Neural cell (in vitro differentiated cells): ENCODE data around the gene KHDRBS2. TPM values are rescaled to one million over a fixed set of nuclear protein-coding genes. Genes with fewer than 3 reads are reported as not detected.
"Not testable (repeated sequence)": the region's sequence is repeated elsewhere in the genome, so short reads cannot be mapped to it uniquely, and the experiment has no call there.

ENCODE experiments used
- H2AFZ ChIP-seq: fragments of 200-600, 300-800 bp; sonication (generic), shearing (Covaris generic); 2 replicates; pipeline ENCODE4 v1.6.0; 2014; ENCODE audit warnings: low read depth, mild to moderate bottlenecking, antibody characterized with exemption, low read length, moderate library complexity
- H3F3A ChIP-seq: fragments of 200-600 bp; shearing (Covaris generic); 2 replicates; pipeline ENCODE4 v1.6.1; 2016; ENCODE audit warnings: mild to moderate bottlenecking, moderate library complexity, mixed read lengths, antibody characterized with exemption, low read length; ENCODE audit not compliant: insufficient read depth, poor library complexity, severe bottlenecking
- H3K27ac ChIP-seq: fragments of 200-600, 300-800 bp; sonication (generic), shearing (Covaris generic); 2 replicates; pipeline ENCODE4 v1.5.1; 2014; ENCODE audit warnings: mild to moderate bottlenecking, low read length, moderate library complexity
- H3K27me3 ChIP-seq: fragments of 300-800, 200-600 bp; sonication (generic), shearing (Covaris generic); 2 replicates; pipeline ENCODE4 v1.6.0; 2014; ENCODE audit warnings: mild to moderate bottlenecking, low read depth, low read length, moderate library complexity; ENCODE audit not compliant: insufficient read depth
- H3K36me3 ChIP-seq: fragments of 300-800, 200-600 bp; sonication (generic), shearing (Covaris generic); 2 replicates; pipeline ENCODE4 v1.5.1; 2014; ENCODE audit warnings: mild to moderate bottlenecking, antibody characterized with exemption, low read length, moderate library complexity; ENCODE audit not compliant: insufficient read depth
- H3K4me2 ChIP-seq: fragments of 300-800, 200-600 bp; sonication (generic), shearing (Covaris generic); 2 replicates; pipeline ENCODE4 v1.6.0; 2014; ENCODE audit warnings: mild to moderate bottlenecking, low read length
- H3K4me3 ChIP-seq: fragments of 300-800, 200-600 bp; sonication (generic), shearing (Covaris generic); 2 replicates; pipeline ENCODE4 v1.5.1; 2014; ENCODE audit warnings: mild to moderate bottlenecking, low read length, moderate library complexity
- H3K79me2 ChIP-seq: fragments of 200-600 bp; shearing (Covaris generic); replicated peaks from 2 replicates; pipeline ENCODE4 v1.6.0; 2014; ENCODE audit warnings: mild to moderate bottlenecking, low read length, moderate library complexity; ENCODE audit not compliant: insufficient read depth
- H3K9ac ChIP-seq: fragments of 300-800, 200-600 bp; sonication (generic), shearing (Covaris generic); 2 replicates; pipeline ENCODE4 v1.6.1; 2016; ENCODE audit warnings: mild to moderate bottlenecking, low read length, mixed read lengths
- H3K9me2 ChIP-seq: fragments of 200-600 bp; shearing (Covaris generic); 2 replicates; pipeline ENCODE4 v1.6.1; 2016; ENCODE audit warnings: mild to moderate bottlenecking, low read length, mixed read lengths; ENCODE audit not compliant: insufficient read depth
- H3K9me3 ChIP-seq: fragments of 200-600, 300-800 bp; sonication (generic), shearing (Covaris generic); 2 replicates; pipeline ENCODE4 v1.6.1; 2016; ENCODE audit warnings: mild to moderate bottlenecking, mixed run types, low read length, moderate library complexity, mixed read lengths
- H4K20me1 ChIP-seq: fragments of 200-600 bp; shearing (Covaris generic); 2 replicates; pipeline ENCODE4 v1.6.1; 2016; ENCODE audit warnings: mild to moderate bottlenecking, mixed run types; ENCODE audit not compliant: insufficient read depth
- EP300 ChIP-seq: fragments of 450-650 bp; conservative IDR thresholded peaks from 2 replicates; pipeline ENCODE4 v1.6.1; 2014; ENCODE audit warnings: antibody characterized with exemption, mild to moderate bottlenecking, moderate library complexity; ENCODE audit not compliant: poor library complexity, severe bottlenecking
- EZH2 ChIP-seq: fragments of 200-600, 300-800 bp; shearing (Covaris generic), sonication (generic); IDR thresholded peaks from 2 replicates; pipeline ENCODE4 v1.6.1; 2014; ENCODE audit warnings: antibody characterized with exemption, low read length, borderline replicate concordance, mild to moderate bottlenecking; ENCODE audit not compliant: insufficient read depth, poor library complexity, severe bottlenecking
- MXI1 ChIP-seq: fragments of 450-650 bp; conservative IDR thresholded peaks from 2 replicates; pipeline ENCODE4 v1.6.1; 2014; ENCODE audit warnings: antibody characterized with exemption, mild to moderate bottlenecking; ENCODE audit not compliant: poor library complexity, severe bottlenecking
- POLR2AphosphoS5 ChIP-seq: IDR thresholded peaks from 2 replicates; pipeline ENCODE4 v1.6.1; 2012
- RAD21 ChIP-seq: fragments of 450-650 bp; conservative IDR thresholded peaks from 2 replicates; pipeline ENCODE4 v1.6.1; 2014; ENCODE audit warnings: antibody characterized with exemption, mild to moderate bottlenecking, moderate library complexity
- SMC3 ChIP-seq: fragments of 450-650 bp; conservative IDR thresholded peaks from 2 replicates; pipeline ENCODE4 v1.6.1; 2014; ENCODE audit warnings: antibody characterized with exemption, mild to moderate bottlenecking, moderate library complexity; ENCODE audit not compliant: poor library complexity
- TAF1 ChIP-seq: IDR thresholded peaks from 2 replicates; pipeline ENCODE4 v1.6.1; 2012; ENCODE audit warnings: low read depth
- polyA plus RNA-seq: library from polyadenylated mRNA; depleted of rRNA; stranded (reverse); fragments of >200 nt; gene quantifications from 2 replicates; pipeline ENCODE4 v1.2.3, GENCODE V29; 2014
- TF ChIP-seq, protein P1 (sequence below): fragments of 450-650 bp; IDR thresholded peaks from 2 replicates; pipeline ENCODE4 v1.5.1; 2014; ENCODE audit warnings: antibody characterized with exemption, mild to moderate bottlenecking, moderate library complexity; ENCODE audit not compliant: poor library complexity, severe bottlenecking
- TF ChIP-seq, protein P2 (sequence below): IDR thresholded peaks from 2 replicates; pipeline ENCODE4 v1.6.1; 2012; ENCODE audit warnings: borderline replicate concordance

The KHDRBS2 gene
- polyA plus RNA-seq, 1 donor from 2014 or later, result 28.5 TPM

GRCh38 chr6:61787998-61788397 lies 498.0 kb downstream of the KHDRBS2 start:
- Histone ChIP-seq H4K20me1 (no peaks in the 10 kb centered on the region), H2AFZ (no peak overlapping the region), H3K4me3 (no peak overlapping the region)

DNA sequence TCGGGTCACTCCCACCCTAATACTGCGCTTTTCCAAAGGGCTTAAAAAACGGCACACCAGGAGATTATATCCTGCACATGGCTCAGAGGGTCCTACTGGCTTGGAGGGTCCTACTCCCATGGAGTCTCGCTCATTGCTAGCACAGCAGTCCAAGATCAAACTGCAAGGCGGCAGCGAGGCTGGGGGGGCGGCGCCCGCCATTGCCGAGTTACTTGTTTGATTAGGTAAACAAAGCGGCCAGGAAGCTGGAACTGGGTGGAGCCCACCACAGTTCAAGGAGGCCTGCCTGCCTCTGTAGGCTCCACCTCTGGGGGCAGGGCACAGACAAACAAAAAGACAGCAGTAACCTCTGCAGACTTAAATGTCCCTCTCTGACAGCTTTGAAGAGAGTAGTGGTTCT lies 516.6 kb downstream of the KHDRBS2 start:
- not testable (repeated sequence) for H3K4me2 ChIP-seq, H3K27ac ChIP-seq, H3K9me3 ChIP-seq

More at GRCh38 chr6:61787998-61788397, 498.0 kb downstream of the KHDRBS2 start:
- no peaks in the 10 kb centered on the region for H3K36me3 ChIP-seq
- no peaks in the 10 kb centered on the region for H3K79me2 ChIP-seq
- no peaks in the 10 kb centered on the region for H3K27me3 ChIP-seq
- H3F3A ChIP-seq, result no peaks in the 10 kb centered on the region
- no peak overlapping the region for H3K9ac ChIP-seq
- no peak for TF ChIP-seq SMC3
- no peak for TF ChIP-seq POLR2AphosphoS5
- no peak for TF ChIP-seq MXI1
- TF ChIP-seq EP300, result no peak
- no peak for TF ChIP-seq RAD21
- TF ChIP-seq EZH2, result no peak
- TF ChIP-seq, protein P1, sequence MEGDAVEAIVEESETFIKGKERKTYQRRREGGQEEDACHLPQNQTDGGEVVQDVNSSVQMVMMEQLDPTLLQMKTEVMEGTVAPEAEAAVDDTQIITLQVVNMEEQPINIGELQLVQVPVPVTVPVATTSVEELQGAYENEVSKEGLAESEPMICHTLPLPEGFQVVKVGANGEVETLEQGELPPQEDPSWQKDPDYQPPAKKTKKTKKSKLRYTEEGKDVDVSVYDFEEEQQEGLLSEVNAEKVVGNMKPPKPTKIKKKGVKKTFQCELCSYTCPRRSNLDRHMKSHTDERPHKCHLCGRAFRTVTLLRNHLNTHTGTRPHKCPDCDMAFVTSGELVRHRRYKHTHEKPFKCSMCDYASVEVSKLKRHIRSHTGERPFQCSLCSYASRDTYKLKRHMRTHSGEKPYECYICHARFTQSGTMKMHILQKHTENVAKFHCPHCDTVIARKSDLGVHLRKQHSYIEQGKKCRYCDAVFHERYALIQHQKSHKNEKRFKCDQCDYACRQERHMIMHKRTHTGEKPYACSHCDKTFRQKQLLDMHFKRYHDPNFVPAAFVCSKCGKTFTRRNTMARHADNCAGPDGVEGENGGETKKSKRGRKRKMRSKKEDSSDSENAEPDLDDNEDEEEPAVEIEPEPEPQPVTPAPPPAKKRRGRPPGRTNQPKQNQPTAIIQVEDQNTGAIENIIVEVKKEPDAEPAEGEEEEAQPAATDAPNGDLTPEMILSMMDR, result no peak
- TF ChIP-seq TAF1, result no peak
- TF ChIP-seq, protein P2, sequence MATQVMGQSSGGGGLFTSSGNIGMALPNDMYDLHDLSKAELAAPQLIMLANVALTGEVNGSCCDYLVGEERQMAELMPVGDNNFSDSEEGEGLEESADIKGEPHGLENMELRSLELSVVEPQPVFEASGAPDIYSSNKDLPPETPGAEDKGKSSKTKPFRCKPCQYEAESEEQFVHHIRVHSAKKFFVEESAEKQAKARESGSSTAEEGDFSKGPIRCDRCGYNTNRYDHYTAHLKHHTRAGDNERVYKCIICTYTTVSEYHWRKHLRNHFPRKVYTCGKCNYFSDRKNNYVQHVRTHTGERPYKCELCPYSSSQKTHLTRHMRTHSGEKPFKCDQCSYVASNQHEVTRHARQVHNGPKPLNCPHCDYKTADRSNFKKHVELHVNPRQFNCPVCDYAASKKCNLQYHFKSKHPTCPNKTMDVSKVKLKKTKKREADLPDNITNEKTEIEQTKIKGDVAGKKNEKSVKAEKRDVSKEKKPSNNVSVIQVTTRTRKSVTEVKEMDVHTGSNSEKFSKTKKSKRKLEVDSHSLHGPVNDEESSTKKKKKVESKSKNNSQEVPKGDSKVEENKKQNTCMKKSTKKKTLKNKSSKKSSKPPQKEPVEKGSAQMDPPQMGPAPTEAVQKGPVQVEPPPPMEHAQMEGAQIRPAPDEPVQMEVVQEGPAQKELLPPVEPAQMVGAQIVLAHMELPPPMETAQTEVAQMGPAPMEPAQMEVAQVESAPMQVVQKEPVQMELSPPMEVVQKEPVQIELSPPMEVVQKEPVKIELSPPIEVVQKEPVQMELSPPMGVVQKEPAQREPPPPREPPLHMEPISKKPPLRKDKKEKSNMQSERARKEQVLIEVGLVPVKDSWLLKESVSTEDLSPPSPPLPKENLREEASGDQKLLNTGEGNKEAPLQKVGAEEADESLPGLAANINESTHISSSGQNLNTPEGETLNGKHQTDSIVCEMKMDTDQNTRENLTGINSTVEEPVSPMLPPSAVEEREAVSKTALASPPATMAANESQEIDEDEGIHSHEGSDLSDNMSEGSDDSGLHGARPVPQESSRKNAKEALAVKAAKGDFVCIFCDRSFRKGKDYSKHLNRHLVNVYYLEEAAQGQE, result no peak
- no peaks in the 10 kb centered on the region for H3K9me3 ChIP-seq
- H3K27ac ChIP-seq, result no peak overlapping the region
- H3K9me2 ChIP-seq, result no peaks in the 10 kb centered on the region
- no peak overlapping the region for H3K4me2 ChIP-seq

GRCh38 chr6:61755739-61756138 lies 530.3 kb downstream of the KHDRBS2 start:
- H2AFZ ChIP-seq, result no peak overlapping the region
- H4K20me1 ChIP-seq, result no peaks in the 10 kb centered on the region
- TF ChIP-seq, protein P1, result peak; percentile 13
- TF ChIP-seq TAF1, result no peak
- H3K9ac ChIP-seq, result no peak overlapping the region
- no peaks in the 10 kb centered on the region for H3F3A ChIP-seq
- no peak overlapping the region for H3K27ac ChIP-seq
- no peaks in the 10 kb centered on the region for H3K36me3 ChIP-seq
- H3K4me2 ChIP-seq, result no peak overlapping the region
- no peaks in the 10 kb centered on the region for H3K9me2 ChIP-seq
- H3K4me3 ChIP-seq, result no peak overlapping the region
- H3K27me3 ChIP-seq, result no peaks in the 10 kb centered on the region
- no peaks in the 10 kb centered on the region for H3K9me3 ChIP-seq
- H3K79me2 ChIP-seq, result no peaks in the 10 kb centered on the region

More for the DNA sequence above, 516.6 kb downstream of the KHDRBS2 start:
- H3K27me3 ChIP-seq, H3K79me2 ChIP-seq, H3K4me3 ChIP-seq, H3K36me3 ChIP-seq, H3K9me2 ChIP-seq, H3K9ac ChIP-seq, H3F3A ChIP-seq, H4K20me1 ChIP-seq, H2AFZ ChIP-seq: not testable (repeated sequence)
